ENCODE data around the gene CNTNAP2.

- TF ChIP-seq USF1 (CRISPR knock-in tag; IDR thresholded peaks at IDR 0.05) (no peak), ATF2 (CRISPR knock-in tag; IDR thresholded peaks at IDR 0.05) (no peak), USF2 (CRISPR knock-in tag; IDR thresholded peaks at IDR 0.05) (no peak), ZNF184 (CRISPR knock-in tag; IDR thresholded peaks at IDR 0.05) (no peak), SOX6 (IDR thresholded peaks at IDR 0.05) (no peak), CTCF (IDR thresholded peaks at IDR 0.05 in 2 of 3, conservative IDR thresholded peaks at IDR 0.05 in 1 of 3; ENCODE audit: insufficient read depth in 2 of 3, low read depth in 1 of 3, low read length in 3 of 3) (no peak), POLR2A (conservative IDR thresholded peaks at IDR 0.05) (no peak), RHOXF2B (CRISPR knock-in tag; conservative IDR thresholded peaks at IDR 0.05) (no peak), TRIM25 (IDR thresholded peaks at IDR 0.05; ENCODE audit: borderline replicate concordance) (no peak), HMG20A (CRISPR knock-in tag; conservative IDR thresholded peaks at IDR 0.05) (no peak), POLR2AphosphoS2 (IDR thresholded peaks at IDR 0.05; ENCODE audit: low read length) (no peak), POLR2AphosphoS5 (IDR thresholded peaks at IDR 0.05; ENCODE audit: control insufficient read depth, insufficient read depth, low read depth, low read length) (no peak), TGIF2 (CRISPR knock-in tag; IDR thresholded peaks at IDR 0.05) (no peak), CBX2 (IDR thresholded peaks at IDR 0.05; ENCODE audit: insufficient read depth, low read length, poor library complexity, severe bottlenecking) (no peak)
Measured at GRCh38 chr7:147296201-147296600, 1179.6 kb downstream of the CNTNAP2 start.
